Renal pelvis (tissue), 4 donors: Measurements from ENCODE around the gene MINDY4. TPM values are rescaled to one million over a fixed set of nuclear protein-coding genes. Genes with fewer than 3 reads are reported as not detected.

ENCODE experiments used
- DNase-seq: peaks from one replicate; pipeline ENCODE4 v3.0.0-alpha.2; 2013
- polyA plus RNA-seq, 3 donors: library from polyadenylated mRNA; unstranded; fragments of 120-200 nt; gene quantifications; one replicate each; pipeline ENCODE4 v1.2.1, GENCODE V29; 2013; ENCODE audit not compliant: insufficient read length in 3 of 3

MINDY4 gene
- polyA plus RNA-seq, 3 donors, result 12.1 to 42.4 (median 12.3) TPM

DNA sequence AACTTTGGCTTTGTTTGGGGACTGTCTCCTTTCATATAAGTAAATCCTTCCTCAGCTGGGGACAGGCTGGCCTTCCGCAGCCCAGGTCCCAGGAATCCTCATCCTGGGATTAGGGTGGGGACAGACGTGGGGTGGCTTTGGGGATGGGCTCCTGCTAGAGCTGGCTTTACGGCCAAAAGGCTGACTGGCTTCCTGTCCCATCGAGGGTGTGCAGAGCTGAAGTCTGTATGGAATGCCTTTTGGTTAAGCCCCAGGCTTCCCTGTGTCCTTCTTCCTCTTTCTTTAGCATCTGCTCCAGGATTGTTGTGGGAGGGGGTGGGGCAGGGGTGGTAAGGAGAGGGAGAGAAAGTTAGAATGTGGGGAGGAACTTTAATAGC is 81.1 kb downstream of the MINDY4 start:
- DNase-seq, result no peak

GRCh38 chr7:30852744-30853288 is 81.6 kb downstream of the MINDY4 start:
- DNase-seq, result no peak

- DNase-seq, result no peak
These were observed 82.4 kb downstream of the MINDY4 start for GRCh38 chr7:30853576-30853975.

DNA sequence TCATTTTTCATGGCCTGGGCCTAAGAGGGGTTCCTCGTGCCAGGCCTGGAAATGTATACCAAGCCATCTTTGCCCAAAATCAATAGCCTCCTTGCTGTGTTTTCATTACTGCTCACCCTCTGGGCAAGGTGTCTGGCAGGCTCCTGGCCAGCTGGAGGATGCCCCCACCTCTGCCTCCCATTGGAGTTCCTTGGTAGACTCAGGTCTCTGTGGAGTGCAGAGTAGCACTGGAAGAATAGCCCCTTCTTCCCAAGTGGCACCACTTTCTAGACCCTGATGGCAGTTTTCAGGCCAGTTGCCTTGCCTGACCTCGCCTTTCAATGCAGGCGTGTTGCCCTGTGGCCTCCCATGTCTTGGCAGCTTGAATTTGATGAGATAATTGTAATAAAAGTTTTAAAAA is 84.7 kb downstream of the MINDY4 start:
- DNase-seq, result no peak

DNA sequence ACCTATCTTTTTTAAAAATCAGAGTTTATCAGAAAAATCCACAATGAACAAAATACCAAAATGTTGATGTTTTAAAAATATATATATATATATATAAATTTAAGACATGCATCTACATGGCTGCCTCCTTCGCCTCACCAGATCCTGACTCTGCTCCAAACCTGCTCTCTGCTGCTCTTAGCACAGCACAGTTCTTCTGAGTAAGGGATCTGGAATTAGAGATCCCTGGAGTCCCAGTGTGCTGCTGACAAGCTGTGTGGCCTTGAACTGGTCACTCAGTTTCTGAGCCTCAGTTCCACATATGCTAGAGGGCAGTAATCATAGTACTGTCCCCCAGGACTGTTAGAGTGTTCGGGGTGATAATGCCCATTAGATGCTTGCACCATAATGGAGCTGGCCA is 87.4 kb downstream of the MINDY4 start:
- DNase-seq, result no peak

DNA sequence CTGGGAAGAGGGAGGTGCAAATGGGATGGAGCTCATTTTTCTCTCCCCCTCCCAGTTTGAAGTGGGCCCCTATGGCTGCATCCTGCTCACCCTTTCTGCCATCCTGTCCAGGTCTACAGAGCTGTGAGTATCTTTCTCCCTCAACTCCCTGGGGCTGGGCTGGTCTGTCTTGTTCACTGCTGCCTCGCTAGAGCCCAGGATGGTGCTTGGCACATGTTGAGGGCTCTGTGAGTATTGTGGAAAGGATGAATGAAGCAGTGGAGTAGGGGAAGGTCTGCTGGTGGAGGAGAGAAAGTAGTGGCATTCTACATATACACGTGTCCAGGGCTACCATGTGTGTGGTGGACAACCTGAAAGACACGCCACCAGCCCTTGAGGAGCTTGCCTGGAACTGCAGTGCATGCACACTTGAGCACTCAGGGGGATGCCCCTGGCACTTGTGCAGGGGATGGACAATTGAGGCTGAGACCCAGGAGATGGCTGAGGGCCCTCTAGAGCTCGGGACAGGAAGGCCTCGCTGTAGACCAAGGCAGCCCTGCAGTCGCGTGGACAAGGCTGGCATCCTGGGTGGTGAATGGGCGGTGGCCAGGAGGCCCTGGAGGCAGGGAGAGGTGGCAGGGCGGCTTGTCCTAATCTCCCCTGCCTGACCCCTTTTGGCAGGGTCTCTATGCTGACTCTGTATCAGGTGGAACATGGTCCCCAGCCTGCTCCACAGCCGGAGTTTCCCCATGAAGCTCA is 88.2 kb downstream of the MINDY4 start:
- no peak for DNase-seq

- no peak for DNase-seq
These were observed 88.8 kb downstream of the MINDY4 start for GRCh38 chr7:30859940-30860496.

GRCh38 chr7:30861612-30862011 is 90.4 kb downstream of the MINDY4 start:
- DNase-seq, result no peak

DNA sequence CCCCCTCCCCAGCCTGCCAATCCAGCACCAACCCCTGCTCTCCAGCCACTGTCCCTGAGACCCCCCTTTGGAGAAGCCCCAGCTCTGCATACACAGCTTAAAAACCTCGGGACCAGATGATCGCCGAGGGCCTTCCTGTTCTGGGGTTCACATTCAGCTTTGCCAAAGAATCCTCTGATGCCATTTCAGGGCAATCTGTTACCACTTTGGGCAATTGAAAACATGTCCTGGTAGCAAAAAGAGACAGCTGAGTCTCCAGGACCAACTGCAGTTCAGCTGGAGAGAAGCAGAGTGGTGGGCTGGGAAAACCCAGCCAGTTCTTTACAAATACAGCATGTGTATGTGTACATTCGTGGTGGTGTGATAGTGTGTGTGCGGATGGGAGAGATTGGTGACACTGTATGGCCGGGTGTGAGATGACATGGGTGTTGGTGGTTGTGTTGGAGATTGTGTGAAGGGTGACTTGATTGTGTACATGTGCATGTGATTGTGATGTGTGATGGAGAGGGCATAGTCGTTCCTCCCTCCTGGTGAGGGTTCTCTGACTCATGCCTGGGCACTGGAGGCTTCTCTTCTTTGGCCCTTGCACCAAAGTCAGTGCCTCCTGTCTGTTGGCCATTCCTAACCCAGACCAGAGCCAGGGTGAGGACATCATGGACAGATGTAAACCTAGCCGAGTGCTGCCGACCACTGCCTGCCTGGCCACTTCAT is 91.9 kb downstream of the MINDY4 start:
- no peak for DNase-seq

GRCh38 chr7:30863706-30864035 is 92.5 kb downstream of the MINDY4 start:
- DNase-seq, result peak; percentile 17

- no peak for DNase-seq
These were observed 92.9 kb downstream of the MINDY4 start for GRCh38 chr7:30864101-30864500.

DNA sequence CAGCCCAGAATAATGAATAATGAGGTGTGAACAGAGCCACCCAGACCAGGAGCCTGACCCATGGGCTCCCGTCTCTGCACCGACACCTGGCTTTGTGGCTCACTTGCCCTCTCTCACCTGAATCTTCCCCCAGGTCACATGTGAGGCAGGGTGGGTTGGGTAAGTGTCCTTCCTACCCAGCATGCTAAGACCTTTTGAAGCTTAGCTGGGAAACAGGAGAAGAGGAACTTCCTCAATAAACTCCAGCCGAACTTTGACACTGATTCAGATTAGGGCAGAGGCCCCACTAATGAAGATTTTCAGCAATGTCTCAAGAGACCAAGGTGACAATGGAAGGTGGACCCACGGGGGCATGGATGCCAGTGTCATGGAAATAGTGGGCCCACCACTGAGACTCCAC is 93.9 kb downstream of the MINDY4 start:
- no peak for DNase-seq

GRCh38 chr7:30865821-30866220 is 94.6 kb downstream of the MINDY4 start:
- no peak for DNase-seq

DNA sequence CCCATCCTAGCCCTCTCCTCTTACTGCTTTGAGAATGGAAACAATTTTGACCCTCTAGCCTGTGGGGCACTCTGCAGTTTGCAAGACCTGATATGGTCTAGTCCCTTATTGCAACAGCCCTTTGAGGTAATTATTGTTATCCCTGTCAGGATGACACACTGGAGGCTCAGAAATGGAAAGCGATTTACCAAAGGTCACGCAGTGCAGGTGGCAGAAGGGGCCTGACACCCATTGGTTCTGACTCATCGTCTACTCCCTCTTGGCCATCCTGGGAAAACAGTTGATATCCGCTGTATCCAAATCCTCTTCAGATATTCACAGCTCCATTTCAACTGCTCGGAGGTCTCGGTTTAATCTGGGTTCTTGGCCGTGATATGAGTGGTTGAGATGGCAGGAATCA is 95.7 kb downstream of the MINDY4 start:
- DNase-seq, result no peak

- no peak for DNase-seq
These were observed 96.3 kb downstream of the MINDY4 start for GRCh38 chr7:30867483-30867882.

DNA sequence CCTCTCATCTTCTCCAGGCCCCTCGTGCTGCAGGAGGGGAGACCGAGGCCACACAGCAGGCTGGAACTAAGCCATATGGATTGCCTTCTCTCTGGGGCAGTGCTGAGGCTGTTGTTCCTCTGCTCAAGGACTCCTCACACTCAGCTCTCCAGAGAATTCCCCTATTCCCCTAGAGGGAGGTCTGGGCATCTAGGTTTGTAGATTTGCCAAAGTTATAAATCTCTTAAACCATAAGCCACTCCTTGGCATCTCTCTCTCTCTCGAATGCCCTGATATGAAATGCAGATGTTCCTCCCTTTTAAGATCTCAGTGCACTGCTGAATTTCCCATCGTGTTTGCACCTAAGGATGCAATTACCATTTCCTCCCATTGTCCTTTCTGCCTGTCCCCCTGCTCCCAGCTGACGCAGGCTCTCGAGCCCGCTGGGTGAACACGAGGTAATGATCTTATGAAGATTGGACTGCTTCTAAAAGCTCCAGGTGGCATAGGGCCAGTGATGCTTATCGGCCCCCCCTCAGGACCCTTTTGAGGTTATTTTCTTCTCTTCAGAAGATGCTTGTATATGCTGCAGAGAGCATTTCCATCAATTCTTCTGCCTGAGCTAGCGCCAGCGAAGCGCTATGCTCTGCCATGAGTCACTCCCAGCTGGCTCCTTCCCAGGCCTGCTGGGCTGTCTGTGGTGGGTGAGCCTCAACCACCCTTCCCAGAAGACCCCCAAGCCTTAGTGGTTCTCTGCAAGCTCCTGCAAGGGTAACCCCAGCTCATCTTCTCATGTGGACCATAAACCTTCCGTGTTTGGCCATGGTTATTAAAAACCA is 98.8 kb downstream of the MINDY4 start:
- no peak for DNase-seq

- DNase-seq, result no peak
These were observed 99.8 kb downstream of the MINDY4 start for GRCh38 chr7:30870821-30871518.

- DNase-seq, result no peak
These were observed 100.4 kb downstream of the MINDY4 start for GRCh38 chr7:30871655-30872054.

GRCh38 chr7:30873207-30873606 is 102.0 kb downstream of the MINDY4 start:
- no peak for DNase-seq

- no peak for DNase-seq
These were observed 102.4 kb downstream of the MINDY4 start for GRCh38 chr7:30873656-30874055.

GRCh38 chr7:30874656-30875302 is 103.6 kb downstream of the MINDY4 start:
- no peak for DNase-seq
